NCI-H82 treated with DMSO at 0.1 percent for 48 hours (cell line): Measurements from ENCODE around the gene NTM.
"Not testable (repeated sequence)": the region's sequence is repeated elsewhere in the genome, so short reads cannot be mapped to it uniquely, and the experiment has no call there.

Experiments
- DNase-seq: peaks from one replicate; lab custom pipeline; 2025; ENCODE audit not compliant: unreplicated experiment; lab: John Stamatoyannopoulos, UW

Gene NTM

GRCh38 chr11:132052904-132053303, 682.5 kb downstream of the NTM start:
- DNase-seq, result no peak

- no peak for DNase-seq
Measured at GRCh38 chr11:132054822-132055221, 684.4 kb downstream of the NTM start.

- no peak for DNase-seq
Measured at GRCh38 chr11:132055296-132055695, 684.9 kb downstream of the NTM start.

GRCh38 chr11:132056689-132057088, 686.3 kb downstream of the NTM start:
- DNase-seq, result no peak

DNA sequence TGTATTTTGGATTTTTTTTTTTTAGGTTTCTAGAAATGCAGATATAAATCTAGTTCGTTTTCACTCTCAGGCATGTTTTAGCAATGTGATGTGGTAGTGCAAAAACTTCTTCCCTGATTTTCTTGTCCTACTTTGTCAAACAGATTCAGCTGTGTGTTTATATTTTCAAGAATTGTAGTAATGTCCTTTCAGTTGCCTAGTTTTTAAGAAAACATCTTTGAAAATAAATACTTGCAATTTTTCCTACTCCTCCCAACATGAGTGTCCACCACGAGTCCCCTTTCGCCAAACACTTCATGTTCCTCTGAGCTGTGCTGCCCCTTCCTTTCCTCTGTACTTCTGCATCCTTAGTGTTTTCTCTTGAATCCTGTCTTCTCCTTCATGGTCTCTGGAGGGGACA, 686.9 kb downstream of the NTM start:
- DNase-seq, result no peak

DNA sequence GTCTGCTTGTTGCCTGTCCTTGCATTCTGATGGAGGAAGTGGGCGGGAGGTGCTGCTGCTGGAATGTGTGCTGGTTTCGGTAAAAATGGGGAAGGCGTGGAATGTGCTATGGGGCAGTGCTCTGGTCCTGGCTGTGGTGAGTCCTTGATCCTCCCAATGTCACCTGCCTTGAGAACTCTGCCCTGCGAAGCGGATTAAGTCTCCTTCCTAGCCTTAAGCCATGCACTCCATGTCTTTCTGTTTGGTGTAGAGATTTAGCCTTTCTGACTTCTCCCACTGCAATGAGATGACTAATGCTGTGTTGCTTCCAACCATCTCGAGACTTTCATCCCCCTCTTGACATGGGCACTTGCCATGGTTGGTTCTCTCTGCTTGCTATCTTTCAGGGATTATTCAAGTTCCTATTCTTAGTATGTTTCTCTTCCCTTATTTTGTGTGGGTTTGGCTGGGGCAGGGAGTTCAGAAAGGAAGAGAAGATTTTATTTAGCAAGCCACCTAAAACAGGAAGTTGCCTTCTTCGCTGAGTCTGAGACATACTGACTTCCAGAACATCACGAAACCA, 687.9 kb downstream of the NTM start:
- DNase-seq, result no peak

DNA sequence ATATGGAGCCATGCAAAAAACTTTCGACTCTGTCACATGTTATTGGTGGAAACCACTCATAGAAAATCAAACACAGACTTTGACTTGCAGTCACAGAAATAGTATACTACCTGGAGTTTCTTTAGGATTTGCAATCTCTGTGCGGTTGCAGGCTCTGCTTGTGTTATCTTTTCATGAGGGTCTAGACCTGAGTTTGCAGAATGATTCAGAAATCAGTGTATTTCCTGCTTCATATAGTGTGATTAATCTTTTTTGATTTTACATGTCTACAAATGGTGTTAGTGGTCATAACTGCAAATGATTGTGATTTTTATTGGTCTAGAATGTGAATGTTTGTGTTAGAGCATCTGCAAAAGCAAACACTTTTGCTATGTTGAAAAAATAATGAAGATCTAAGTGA, 690.2 kb downstream of the NTM start:
- no peak for DNase-seq

DNA sequence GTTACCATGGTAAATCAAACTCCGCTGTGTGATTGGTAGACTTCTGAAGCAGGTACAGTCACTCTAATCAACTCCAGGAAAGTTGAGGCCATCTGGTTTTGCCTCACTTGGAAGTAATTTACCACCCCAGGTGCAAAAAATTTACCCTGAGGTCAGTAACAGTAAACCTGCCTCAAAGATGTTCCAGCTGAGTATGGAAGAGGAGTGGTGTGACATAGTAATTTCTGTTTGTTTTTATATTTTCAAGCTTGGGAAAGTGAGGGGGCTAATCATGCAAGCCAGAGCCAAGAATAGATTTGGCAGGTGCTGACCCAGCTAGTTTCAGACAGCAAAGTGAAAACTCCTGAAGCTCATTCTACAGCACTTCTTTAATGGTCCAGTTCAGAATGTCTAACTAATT, 691.6 kb downstream of the NTM start:
- no peak for DNase-seq

- no peak for DNase-seq
Measured at GRCh38 chr11:132062541-132062940, 692.1 kb downstream of the NTM start.

DNA sequence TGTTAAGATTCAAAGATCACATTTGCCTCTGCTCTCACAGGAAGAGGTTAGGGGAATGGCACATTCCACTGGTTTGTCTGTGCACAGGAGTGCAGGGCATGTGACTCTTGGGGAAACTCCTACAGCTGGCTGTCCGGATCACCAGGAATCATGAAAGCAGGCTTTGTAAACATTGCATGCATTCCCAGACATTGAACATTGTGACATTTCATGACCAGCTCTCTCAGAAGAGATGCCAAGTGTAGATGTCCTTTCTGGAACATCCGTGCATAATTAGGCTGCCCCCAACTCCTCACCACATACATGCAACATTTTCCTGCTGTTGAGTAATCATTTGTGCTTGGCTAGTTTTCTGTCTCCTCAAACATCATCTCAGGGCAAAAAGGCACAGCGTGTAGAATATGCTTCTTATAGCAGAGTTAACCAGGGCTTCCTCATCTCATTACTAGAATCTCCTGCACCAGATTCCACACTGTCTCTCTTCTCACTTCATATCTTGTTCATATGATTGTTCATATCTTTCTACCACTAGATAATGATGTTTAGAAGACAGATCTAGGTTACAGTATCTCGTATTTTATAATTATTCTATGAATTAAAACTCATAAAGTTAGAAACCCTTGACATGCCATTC, 694.7 kb downstream of the NTM start:
- no peak for DNase-seq

DNA sequence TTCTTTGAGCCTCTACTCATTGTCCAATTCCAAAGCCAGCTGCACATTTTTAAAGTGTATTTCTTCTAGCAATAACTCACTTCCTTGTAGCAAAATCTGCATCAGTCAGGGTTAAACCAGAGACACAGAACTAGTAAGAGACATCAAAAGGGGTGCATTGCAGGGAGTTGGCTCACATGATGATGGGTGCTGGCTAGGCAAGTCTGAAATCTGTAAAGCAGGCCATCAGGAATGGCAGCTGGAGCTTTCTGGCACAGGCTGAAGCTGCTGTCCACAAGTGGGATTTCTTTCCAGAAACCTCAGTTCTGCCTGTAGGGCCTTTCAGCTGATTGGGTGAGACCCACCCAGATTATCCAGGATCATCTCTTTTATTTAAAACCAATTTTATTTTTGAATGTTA, 698.1 kb downstream of the NTM start:
- no peak for DNase-seq

DNA sequence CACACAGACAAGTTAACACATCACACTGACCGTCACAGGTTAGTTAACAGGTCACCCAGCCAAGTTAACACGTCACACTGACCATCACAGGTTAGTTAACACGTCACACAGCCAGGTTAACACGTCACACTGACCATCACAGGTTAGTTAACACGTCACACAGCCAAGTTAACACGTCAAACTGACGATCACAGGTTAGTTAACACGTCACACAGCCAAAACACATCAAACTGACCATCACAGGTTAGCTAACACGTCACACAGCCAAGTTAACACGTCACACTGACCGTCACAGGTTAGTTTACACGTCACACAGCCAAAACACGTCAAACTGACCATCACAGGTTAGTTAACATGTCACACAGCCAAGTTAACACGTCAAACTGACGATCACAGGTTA, 699.2 kb downstream of the NTM start:
- DNase-seq, result not testable (repeated sequence)

DNA sequence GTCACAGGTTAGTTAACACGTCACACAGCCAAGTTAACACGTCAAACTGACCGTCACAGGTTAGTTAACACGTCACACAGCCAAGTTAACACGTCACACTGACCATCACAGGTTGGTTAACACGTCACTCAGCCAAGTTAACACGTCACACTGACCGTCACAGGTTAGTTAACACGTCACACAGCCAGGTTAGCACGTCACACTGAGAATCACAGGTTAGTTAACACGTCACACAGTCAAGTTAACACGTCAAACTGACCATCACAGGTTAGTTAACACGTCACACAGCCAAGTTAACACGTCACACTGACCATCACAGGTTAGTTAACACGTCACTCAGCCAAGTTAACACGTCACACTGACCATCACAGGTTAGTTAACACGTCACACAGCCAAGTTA, 700.5 kb downstream of the NTM start:
- DNase-seq, result not testable (repeated sequence)

GRCh38 chr11:132072044-132072857, 701.8 kb downstream of the NTM start:
- no peak for DNase-seq

DNA sequence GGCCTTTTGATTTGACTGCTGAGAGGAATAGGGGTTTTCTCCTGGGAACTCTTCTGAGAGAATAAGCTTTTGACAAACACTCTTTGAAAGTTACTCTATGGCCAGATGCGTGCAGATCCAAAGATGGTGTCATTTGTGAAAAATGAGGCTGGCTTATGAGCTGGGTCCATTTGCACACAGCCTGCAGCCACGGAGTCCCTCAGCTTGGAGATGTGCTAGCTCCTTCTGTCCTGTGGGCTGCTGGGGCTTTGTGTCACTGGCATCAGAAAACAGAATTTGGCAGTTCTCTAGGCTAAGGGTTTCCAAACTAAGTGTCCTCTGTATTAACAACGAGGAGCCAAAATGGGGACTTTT, 702.4 kb downstream of the NTM start:
- DNase-seq, result no peak

DNA sequence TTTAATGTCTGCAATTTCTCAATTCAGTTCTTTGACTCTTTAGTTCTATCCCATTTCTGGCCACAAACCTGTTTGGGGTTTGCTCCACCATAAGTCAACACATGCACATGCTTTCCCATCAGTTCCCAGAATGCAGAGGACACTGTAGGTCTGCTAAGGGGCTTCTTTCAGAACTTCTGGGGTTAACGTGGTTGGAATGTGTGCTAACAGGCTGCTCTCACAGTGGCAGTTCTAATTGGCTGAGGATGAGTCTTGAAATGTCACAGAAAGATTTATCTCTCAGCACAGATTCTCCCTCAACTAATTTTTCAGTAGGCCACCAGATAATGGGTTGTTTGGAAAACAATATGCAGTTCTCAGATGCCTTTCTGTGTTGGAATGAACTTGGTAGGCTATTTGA, 703.4 kb downstream of the NTM start:
- DNase-seq, result no peak

- no peak for DNase-seq
Measured at GRCh38 chr11:132075447-132075846, 705.0 kb downstream of the NTM start.

GRCh38 chr11:132077416-132077815, 707.0 kb downstream of the NTM start:
- DNase-seq, result no peak

GRCh38 chr11:132078264-132079076, 708.1 kb downstream of the NTM start:
- no peak for DNase-seq

DNA sequence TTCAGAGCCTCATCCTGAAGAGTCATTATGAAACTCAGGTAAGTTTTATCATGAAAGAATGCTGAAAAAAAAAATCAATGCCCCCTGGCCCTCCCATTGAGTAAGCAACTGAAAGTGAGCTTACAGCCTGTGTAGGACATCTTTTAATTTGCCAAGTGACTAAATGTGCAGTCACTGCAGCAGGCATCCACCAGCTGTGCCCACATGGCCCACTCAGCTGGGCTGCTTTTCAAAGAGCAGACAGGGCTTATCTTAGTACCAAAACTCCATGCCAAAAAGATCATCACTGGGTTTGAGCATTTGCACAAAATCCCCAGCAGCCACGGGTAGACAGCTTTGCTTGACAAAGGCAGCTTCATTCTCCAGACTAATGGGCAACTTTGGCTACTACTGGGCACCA, 709.7 kb downstream of the NTM start:
- no peak for DNase-seq

- no peak for DNase-seq
Measured at GRCh38 chr11:132082566-132082965, 712.2 kb downstream of the NTM start.

GRCh38 chr11:132084433-132084832, 714.0 kb downstream of the NTM start:
- DNase-seq, result no peak
